GM12878 (cell line): ENCODE data around the gene HMX2. TPM values are rescaled to one million over a fixed set of nuclear protein-coding genes. Genes with fewer than 3 reads are reported as not detected.

Experiments
- BACH1 ChIP-seq: fragments of 450-650 bp; IDR thresholded peaks from 2 replicates; pipeline ENCODE4 v1.6.1; 2017; ENCODE audit warnings: mild to moderate bottlenecking, borderline replicate concordance
- BCL11A ChIP-seq: IDR thresholded peaks from 2 replicates; pipeline ENCODE4 v1.6.1; 2011; ENCODE audit warnings: low read depth, low read length
- CBFB ChIP-seq: IDR thresholded peaks from 2 replicates; pipeline ENCODE4 v1.6.1; 2016; ENCODE audit warnings: antibody characterized with exemption, low read depth
- CBX3 ChIP-seq: fragments of 200-600 bp; sonication (generic); IDR thresholded peaks from 2 replicates; pipeline ENCODE4 v1.6.1; 2016; ENCODE audit warnings: low read depth, borderline replicate concordance
- CHD1 ChIP-seq: IDR thresholded peaks from 2 replicates; pipeline ENCODE4 v1.6.1; 2012; ENCODE audit warnings: low read depth, low read length, improper control_type of control experiment
- CHD2 ChIP-seq: IDR thresholded peaks from 2 replicates; pipeline ENCODE4 v1.6.1; 2011; ENCODE audit warnings: low read depth, low read length, improper control_type of control experiment, borderline replicate concordance
- DPF2 ChIP-seq: fragments of 450-650 bp; IDR thresholded peaks from 2 replicates; pipeline ENCODE4 v1.6.1; 2017; ENCODE audit warnings: mild to moderate bottlenecking
- GATAD2B ChIP-seq: fragments of 450-650 bp; conservative IDR thresholded peaks from 2 replicates; pipeline ENCODE4 v1.6.1; 2017; ENCODE audit warnings: low read depth, mild to moderate bottlenecking, moderate library complexity
- HCFC1 ChIP-seq: fragments of 150-350 bp; IDR thresholded peaks from 2 replicates; pipeline ENCODE4 v1.6.1; 2014; ENCODE audit warnings: low read length
- IRF5 ChIP-seq: fragments of 450-650 bp; IDR thresholded peaks from 2 replicates; pipeline ENCODE4 v1.6.1; 2017; ENCODE audit warnings: borderline replicate concordance
- KLF5 ChIP-seq: fragments of 450-650 bp; IDR thresholded peaks from 2 replicates; pipeline ENCODE4 v1.6.1; 2014; ENCODE audit warnings: mild to moderate bottlenecking; ENCODE audit not compliant: partially characterized antibody
- MEF2A ChIP-seq: IDR thresholded peaks from 2 replicates; pipeline ENCODE4 v1.6.1; 2011; ENCODE audit warnings: low read depth, mild to moderate bottlenecking, low read length, moderate library complexity; ENCODE audit not compliant: insufficient read depth
- NFYB ChIP-seq: IDR thresholded peaks from 2 replicates; pipeline ENCODE4 v1.6.1; 2011; ENCODE audit warnings: low read depth, mild to moderate bottlenecking, low read length, improper control_type of control experiment, moderate library complexity; ENCODE audit not compliant: insufficient read depth
- NR2F1 ChIP-seq: fragments of 450-650 bp; conservative IDR thresholded peaks from 2 replicates; pipeline ENCODE4 v1.6.1; 2017; ENCODE audit warnings: mild to moderate bottlenecking
- NRF1 ChIP-seq: conservative IDR thresholded peaks from 2 replicates; pipeline ENCODE4 v1.6.1; 2011; ENCODE audit warnings: mild to moderate bottlenecking, low read depth, low read length, improper control_type of control experiment
- POLR2A ChIP-seq: IDR thresholded peaks from 2 replicates; pipeline ENCODE4 v1.6.1; 2011; ENCODE audit warnings: low read depth, mild to moderate bottlenecking, low read length
- POLR2AphosphoS5 ChIP-seq: IDR thresholded peaks from 2 replicates; pipeline ENCODE4 v1.6.1; 2011; ENCODE audit warnings: mild to moderate bottlenecking, low read length, inconsistent platforms
- POU2F2 ChIP-seq: IDR thresholded peaks from 3 replicates; pipeline ENCODE4 v1.6.1; 2011; ENCODE audit warnings: low read depth, mild to moderate bottlenecking, low read length, borderline replicate concordance
- SIN3A ChIP-seq: IDR thresholded peaks from 2 replicates; pipeline ENCODE4 v1.6.1; 2012; ENCODE audit warnings: low read depth, low read length, improper control_type of control experiment
- SMC3 ChIP-seq: IDR thresholded peaks from 2 replicates; pipeline ENCODE4 v1.6.1; 2011; ENCODE audit warnings: low read length, improper control_type of control experiment, borderline replicate concordance
- SREBF2 ChIP-seq: IDR thresholded peaks from 2 replicates; pipeline ENCODE4 v1.6.1; 2012; ENCODE audit warnings: mild to moderate bottlenecking, low read length
- STAT1 ChIP-seq: fragments of 450-650 bp; conservative IDR thresholded peaks from 2 replicates; pipeline ENCODE4 v1.6.1; 2014; ENCODE audit warnings: antibody characterized with exemption, mild to moderate bottlenecking
- polyA plus RNA-seq, 11 experiments: library from polyadenylated mRNA; depleted of rRNA in 4 of 11; unstranded in 6 of 11; stranded (reverse) in 5 of 11; fragments of >200 nt; fragmentation: Nextera tagmentation in 4 of 11; fragmentation: Illumina TruSeq in 1 of 11; extraction: Ambion mirVana in 4 of 11; extraction: Trizol in 1 of 11; gene quantifications; 1 replicate in 1 of 11; 2 replicates in 10 of 11; pipeline versions ENCODE4 v1.2.1 to v1.2.3, GENCODE V29; 2011 to 2016; ENCODE audit warnings: inconsistent platforms in 2 of 11, missing spikeins in 2 of 11, low read depth in 1 of 11
- total RNA-seq, 4 experiments: library from RNA; depleted of rRNA in 3 of 4; stranded (reverse); fragments of >200 nt in 3 of 4; fragmentation: Illumina TruSeq in 1 of 4; extraction: Trizol in 1 of 4; gene quantifications; 2 replicates each; pipeline versions ENCODE4 v1.2.1 to v1.2.3, GENCODE V29; 2013 to 2021
- TF ChIP-seq, protein P1 (sequence below): IDR thresholded peaks from 2 replicates; pipeline ENCODE4 v1.6.1; 2011; ENCODE audit warnings: low read depth, mild to moderate bottlenecking, low read length, moderate library complexity, borderline replicate concordance; ENCODE audit errors: extremely low read depth
- TF ChIP-seq, protein P2 (sequence below): fragments of 450-650 bp; IDR thresholded peaks from 2 replicates; pipeline ENCODE4 v1.6.1; 2016; ENCODE audit warnings: mild to moderate bottlenecking

Gene HMX2
- total and polyA plus RNA-seq, 10 of the 15 experiments (the other 5 are each of a cell fraction or from before 2014, with no cell fraction given), result 1.4 to 31.3 (median 16.8) TPM; not detected in 1

DNA sequence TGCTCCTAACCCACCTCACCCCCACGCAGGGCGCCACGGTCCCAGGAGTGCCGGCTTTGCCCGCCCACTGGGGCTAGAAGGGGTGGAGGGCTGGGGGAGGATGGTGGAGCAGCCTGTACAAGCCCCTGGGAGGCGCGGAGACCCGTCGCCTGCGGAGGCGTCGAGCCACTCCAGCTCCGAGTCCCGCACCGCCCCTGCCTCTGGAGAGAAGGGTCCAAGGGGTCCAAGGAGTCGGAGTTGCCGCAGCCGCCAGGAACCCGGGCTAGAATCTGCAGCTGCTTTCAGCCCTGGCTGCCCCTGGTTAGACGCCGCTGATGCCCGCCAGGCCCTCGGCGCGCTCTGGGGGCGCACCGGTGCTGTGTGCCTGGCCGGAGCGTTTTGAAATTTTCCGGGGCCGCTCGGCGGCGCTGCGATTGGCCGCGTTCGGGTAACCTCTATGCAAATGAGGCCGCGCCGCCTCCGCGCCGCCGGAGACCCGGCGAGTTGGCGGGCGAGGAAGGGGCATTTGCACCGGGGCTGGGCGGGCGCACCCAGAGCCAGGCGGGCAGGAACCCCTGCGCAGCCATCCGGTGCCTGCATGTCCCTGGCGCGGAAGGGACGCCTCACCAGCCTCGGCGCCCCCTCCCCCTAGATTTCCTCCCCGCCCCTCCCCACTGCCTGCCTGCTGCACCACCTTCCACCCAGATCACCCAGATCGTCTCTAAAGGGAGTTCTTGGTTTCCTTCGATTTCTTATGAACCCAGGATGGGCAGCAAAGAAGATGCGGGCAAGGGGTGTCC lies at the start of gene HMX2 (continued):
- TF ChIP-seq SIN3A (0 out of 2 replicates have a peak, but pooled peaks have one; percentile 23), CHD1 (no peak), NFYB (peak; percentile 20; the same call in 1 of the 2 replicates), KLF5 (no peak), POLR2AphosphoS5 (no peak), CHD2 (no peak), STAT1 (no peak), MEF2A (no peak), DPF2 (no peak), POLR2A (peak; percentile 59), POU2F2 (peak; percentile 88), BACH1 (no peak), HCFC1 (no peak), CBFB (no peak), BCL11A (no peak), IRF5 (no peak), NRF1 (no peak), CBX3 (no peak), NR2F1 (no peak), SMC3 (no peak), GATAD2B (no peak), SREBF2 (no peak)
- TF ChIP-seq, protein P1, sequence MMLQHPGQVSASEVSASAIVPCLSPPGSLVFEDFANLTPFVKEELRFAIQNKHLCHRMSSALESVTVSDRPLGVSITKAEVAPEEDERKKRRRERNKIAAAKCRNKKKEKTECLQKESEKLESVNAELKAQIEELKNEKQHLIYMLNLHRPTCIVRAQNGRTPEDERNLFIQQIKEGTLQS, result no peak
- TF ChIP-seq, protein P2, sequence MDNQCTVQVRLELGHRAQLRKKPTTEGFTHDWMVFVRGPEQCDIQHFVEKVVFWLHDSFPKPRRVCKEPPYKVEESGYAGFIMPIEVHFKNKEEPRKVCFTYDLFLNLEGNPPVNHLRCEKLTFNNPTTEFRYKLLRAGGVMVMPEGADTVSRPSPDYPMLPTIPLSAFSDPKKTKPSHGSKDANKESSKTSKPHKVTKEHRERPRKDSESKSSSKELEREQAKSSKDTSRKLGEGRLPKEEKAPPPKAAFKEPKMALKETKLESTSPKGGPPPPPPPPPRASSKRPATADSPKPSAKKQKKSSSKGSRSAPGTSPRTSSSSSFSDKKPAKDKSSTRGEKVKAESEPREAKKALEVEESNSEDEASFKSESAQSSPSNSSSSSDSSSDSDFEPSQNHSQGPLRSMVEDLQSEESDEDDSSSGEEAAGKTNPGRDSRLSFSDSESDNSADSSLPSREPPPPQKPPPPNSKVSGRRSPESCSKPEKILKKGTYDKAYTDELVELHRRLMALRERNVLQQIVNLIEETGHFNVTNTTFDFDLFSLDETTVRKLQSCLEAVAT, result no peak
